ENCODE data around the gene CENPF.

Gene CENPF

GRCh38 chr1:214617246-214617645 is 14.3 kb downstream of the CENPF start:
- DNase-seq (ENCODE audit: low read depth in 2 of 2): no peak

DNA sequence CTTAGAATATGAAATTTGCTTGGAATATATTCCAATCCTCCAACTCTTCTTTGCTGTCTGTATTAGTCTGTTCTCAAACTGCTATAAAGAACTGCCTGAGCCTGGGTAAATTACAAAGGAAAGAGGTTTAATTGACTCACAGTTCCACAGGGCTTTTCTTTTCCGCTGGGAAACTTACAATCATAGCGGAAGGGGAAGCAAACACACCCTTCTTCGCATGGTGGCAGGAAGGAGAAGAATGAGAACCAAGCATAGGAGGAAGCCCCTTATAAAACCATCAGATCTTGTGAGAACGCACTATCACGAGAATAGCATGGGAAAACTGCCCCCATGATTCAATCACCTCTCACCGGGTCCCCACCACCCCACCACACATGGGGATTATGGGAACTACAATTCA is 14.8 kb downstream of the CENPF start:
- DNase-seq (ENCODE audit: low read depth in 2 of 2): no peak

GRCh38 chr1:214621236-214621635 is 18.2 kb downstream of the CENPF start:
- no peak for DNase-seq (ENCODE audit: low read depth in 2 of 2)

- no peak for DNase-seq (ENCODE audit: low read depth in 2 of 2)
Observed at GRCh38 chr1:214623430-214623829, 20.4 kb downstream of the CENPF start.

DNA sequence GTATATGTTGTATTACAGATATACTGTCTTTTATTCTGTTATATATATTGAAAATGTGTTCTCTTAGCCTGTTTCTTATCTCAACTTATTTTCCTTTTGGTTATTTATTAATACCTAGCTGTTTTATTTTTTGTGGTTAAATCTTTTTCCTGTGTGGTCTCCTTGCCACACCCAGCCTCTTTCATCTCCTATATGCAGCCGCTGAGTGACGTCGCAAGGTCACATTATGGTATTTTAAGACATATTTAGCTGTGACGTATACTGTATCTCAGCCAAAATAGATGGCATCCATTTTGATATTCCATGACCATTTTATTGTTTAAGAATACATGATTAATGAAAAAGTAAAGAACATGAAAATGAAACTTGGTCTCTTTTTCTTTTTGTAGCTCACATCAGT is 29.1 kb downstream of the CENPF start:
- DNase-seq (ENCODE audit: low read depth in 2 of 2): no peak

- no peak for DNase-seq (ENCODE audit: low read depth in 2 of 2)
Observed at GRCh38 chr1:214633686-214634085, 30.7 kb downstream of the CENPF start.

- no peak for DNase-seq (ENCODE audit: low read depth in 2 of 2)
Observed at GRCh38 chr1:214634267-214634666, 31.3 kb downstream of the CENPF start.

DNA sequence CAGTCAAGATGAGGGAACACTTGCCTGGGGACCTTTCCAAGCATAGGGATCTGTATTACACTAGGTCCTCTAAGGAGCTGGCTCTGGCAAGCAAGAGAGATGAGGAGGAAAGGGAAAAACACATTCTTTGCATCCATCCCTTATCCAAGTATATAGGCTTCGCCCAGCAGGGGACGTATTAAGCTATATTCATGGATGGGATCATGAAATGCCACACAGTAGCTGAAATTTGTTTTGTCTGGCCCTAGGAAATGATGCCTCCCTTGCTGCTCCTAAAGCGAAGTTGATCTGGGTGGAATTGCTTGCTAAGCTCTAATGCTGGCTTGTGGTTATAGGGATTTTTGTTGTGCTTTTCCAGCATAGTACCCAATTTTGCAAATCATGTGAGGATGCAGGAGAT is 32.1 kb downstream of the CENPF start:
- DNase-seq (ENCODE audit: low read depth in 2 of 2): no peak

- DNase-seq (ENCODE audit: low read depth in 2 of 2): no peak
Observed at GRCh38 chr1:214635506-214635905, 32.5 kb downstream of the CENPF start.

- no peak for DNase-seq (ENCODE audit: low read depth in 2 of 2)
Observed at GRCh38 chr1:214636436-214636835, 33.4 kb downstream of the CENPF start.

- DNase-seq (ENCODE audit: low read depth in 2 of 2): no peak
Observed at GRCh38 chr1:214637125-214637524, 34.1 kb downstream of the CENPF start.

DNA sequence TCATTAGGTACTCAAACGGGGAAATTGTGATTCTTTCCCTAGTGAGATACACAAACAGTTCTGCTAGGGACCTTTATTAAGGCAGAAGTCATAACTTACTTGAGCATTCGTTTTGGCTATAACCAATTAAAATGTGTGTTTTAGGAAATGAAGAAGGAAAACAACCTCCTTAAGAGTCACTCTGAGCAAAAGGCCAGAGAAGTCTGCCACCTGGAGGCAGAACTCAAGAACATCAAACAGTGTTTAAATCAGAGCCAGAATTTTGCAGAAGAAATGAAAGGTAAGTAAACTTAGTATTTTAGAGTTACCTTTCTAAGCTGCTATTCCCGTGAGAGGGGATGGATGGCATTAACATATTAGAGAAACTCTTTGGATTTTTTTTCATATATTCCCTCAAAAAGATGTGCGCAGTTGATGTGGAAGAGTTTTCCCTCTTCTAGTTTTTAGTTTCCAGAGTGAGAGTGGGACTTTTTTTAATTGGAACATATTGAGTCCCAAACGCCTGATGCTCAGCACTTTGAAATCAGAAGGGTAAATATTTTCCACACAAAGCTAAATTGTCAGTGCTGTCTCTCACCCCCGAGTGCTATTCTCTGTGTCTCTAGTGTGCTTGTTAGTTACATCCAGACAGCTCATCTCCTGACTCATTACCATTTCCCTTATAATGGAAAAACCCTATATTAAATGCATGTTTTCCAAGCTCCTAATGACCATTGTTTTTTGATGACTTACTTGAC is 34.9 kb downstream of the CENPF start:
- no peak for DNase-seq (ENCODE audit: low read depth in 2 of 2)

- DNase-seq (ENCODE audit: low read depth in 2 of 2): no peak
Observed at GRCh38 chr1:214638459-214638807, 35.4 kb downstream of the CENPF start.

- DNase-seq (ENCODE audit: low read depth in 2 of 2): no peak
Observed at GRCh38 chr1:214638997-214639396, 36.0 kb downstream of the CENPF start.

DNA sequence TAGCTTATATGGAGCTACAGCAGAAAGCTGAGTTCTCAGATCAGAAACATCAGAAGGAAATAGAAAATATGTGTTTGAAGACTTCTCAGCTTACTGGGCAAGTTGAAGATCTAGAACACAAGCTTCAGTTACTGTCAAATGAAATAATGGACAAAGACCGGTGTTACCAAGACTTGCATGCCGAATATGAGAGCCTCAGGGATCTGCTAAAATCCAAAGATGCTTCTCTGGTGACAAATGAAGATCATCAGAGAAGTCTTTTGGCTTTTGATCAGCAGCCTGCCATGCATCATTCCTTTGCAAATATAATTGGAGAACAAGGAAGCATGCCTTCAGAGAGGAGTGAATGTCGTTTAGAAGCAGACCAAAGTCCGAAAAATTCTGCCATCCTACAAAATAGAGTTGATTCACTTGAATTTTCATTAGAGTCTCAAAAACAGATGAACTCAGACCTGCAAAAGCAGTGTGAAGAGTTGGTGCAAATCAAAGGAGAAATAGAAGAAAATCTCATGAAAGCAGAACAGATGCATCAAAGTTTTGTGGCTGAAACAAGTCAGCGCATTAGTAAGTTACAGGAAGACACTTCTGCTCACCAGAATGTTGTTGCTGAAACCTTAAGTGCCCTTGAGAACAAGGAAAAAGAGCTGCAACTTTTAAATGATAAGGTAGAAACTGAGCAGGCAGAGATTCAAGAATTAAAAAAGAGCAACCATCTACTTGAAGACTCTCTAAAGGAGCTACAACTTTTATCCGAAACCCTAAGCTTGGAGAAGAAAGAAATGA is 37.6 kb downstream of the CENPF start:
- DNase-seq (ENCODE audit: low read depth in 2 of 2): no peak

GRCh38 chr1:214641214-214641895 is 38.4 kb downstream of the CENPF start:
- DNase-seq (ENCODE audit: low read depth in 2 of 2): no peak

- no peak for DNase-seq (ENCODE audit: low read depth in 2 of 2)
Observed at GRCh38 chr1:214643030-214643429, 40.0 kb downstream of the CENPF start.

DNA sequence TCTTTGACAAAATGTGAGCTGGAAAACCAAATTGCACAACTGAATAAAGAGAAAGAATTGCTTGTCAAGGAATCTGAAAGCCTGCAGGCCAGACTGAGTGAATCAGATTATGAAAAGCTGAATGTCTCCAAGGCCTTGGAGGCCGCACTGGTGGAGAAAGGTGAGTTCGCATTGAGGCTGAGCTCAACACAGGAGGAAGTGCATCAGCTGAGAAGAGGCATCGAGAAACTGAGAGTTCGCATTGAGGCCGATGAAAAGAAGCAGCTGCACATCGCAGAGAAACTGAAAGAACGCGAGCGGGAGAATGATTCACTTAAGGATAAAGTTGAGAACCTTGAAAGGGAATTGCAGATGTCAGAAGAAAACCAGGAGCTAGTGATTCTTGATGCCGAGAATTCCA is 42.7 kb downstream of the CENPF start:
- DNase-seq (ENCODE audit: low read depth in 2 of 2): no peak

DNA sequence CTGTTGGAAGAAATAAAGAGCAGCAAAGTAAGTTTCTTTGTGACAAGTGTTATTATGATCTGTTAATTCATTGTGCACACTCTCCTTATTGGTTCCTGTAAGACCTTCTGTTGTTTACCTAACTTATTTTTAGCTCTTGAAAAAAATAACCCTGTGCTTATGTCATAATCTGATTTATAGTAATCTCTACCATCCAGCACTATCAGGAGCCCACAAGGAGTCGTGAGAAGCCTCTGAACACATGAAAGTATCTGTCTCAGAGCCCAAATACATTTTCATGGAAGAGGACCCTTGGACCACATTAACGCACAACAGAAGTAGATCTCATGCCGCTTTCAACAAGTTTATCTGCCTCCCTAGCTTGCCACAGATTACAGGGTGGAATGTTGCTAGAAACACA is 45.8 kb downstream of the CENPF start:
- no peak for DNase-seq (ENCODE audit: low read depth in 2 of 2)

DNA sequence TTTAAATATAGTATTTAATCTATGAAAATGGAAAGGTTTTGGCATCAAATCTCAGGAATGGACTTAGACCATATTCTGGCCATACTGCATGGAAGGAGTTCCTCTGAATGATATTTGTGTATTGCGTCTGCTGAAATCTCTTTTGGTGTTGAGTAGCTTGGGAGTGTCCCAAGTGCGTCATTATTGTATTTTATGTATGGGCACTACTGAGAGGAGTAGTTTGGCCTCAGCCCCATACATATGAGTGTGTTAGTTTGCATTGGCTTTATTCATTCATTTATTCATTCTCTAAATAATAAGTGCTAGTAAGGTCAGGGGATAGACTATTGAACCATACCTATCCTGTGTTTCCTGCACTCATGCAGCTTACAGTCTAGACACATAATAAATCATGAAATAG is 46.6 kb downstream of the CENPF start:
- DNase-seq (ENCODE audit: low read depth in 2 of 2): no peak

GRCh38 chr1:214650664-214651063 is 47.7 kb downstream of the CENPF start:
- no peak for DNase-seq (ENCODE audit: low read depth in 2 of 2)

GRCh38 chr1:214657299-214657698 is 54.3 kb downstream of the CENPF start:
- DNase-seq (ENCODE audit: low read depth in 2 of 2): no peak

DNA sequence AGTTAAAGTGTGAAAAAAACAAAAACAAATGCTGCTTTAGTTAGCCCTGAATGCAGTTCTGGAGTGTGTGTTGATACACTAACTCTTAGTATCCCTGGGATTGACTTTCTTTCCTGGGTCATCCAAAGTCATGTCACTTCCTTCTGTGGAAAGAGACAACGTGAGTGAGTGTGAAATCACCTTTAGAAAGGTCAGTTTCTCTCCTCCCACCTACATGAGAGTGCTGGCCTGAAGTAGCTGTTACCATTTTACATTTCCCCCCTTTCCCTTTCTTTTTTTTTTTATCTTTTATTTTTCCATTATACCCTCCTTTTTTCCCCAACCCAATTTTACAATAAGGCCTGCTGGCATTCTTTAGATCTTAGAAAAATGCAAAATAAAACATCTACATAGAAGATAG is 55.2 kb downstream of the CENPF start:
- DNase-seq (ENCODE audit: low read depth in 2 of 2): no peak
